Measurements from ENCODE around the gene ACP2. TPM values are rescaled to one million over a fixed set of nuclear protein-coding genes. Genes with fewer than 3 reads are reported as not detected.

Gene ACP2
- total and polyA plus RNA-seq, 2 donors (not counting 1 experiment from before 2014, with no cell fraction given), result 16.3 to 29.5 TPM

DNA sequence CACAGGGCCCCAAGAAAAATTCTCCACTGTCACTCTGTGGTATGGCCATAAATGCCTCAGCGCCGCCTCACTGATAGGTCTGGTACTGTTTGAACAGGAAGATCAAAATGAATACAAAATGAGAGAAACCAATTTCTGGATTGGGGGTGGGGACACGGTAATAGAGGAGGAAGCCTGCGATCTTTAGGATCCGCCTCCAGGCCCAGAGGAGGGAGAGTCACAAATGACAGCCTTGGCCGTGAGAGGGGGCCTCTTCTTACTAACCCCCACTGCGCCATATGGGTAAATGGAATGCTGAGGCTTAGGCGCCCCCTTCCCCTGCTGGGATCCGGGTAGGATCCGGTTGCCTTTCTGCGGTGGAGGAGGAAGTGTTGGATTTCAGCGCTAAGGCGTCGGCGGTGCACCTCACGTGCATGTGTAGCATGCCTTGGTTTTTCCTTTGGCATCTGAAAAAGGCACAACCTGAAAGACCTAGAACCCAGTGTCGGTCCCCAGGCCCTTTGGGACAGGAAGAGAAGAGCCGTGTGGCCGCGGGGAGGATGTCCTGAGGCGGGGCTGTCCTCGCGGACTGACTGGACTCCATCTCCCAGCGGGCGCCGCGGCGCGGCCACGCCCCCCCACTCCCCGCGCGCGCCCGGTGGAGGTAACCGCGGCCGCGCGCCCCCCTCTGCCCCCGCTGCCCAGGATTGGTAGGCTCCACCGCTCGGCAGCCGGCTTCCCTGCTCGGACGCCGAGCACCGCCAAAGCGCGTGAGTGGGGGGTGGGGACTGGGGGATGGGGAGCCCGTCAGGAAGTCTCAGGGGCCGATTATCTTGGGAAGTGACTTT is 20.6 kb upstream of the ACP2 start:
- peak overlapping the region; percentile 90 to 92 for H3K27ac ChIP-seq (ENCODE audit: low read length in 2 of 2)
- H3K4me2 ChIP-seq (replicated peaks; ENCODE audit: low read depth, low read length, poor library complexity, severe bottlenecking), result peak overlapping the region; percentile 94
- peaks cover 0 to 7% of the 10 kb centered on the region in 2 experiments for H3K36me3 ChIP-seq (replicated peaks in 1 of 2; ENCODE audit: control extremely low read depth in 1 of 2, control insufficient read depth in 1 of 2, extremely low read depth in 1 of 2, insufficient read depth in 2 of 2, low read length in 1 of 2)
- peak overlapping the region; percentile 89 for H3K4me3 Mint-ChIP-seq
- H3K4me1 ChIP-seq (ENCODE audit: control insufficient read depth in 2 of 2, insufficient read depth in 2 of 2, low read length in 2 of 2), result peaks cover 47 to 48% of the 10 kb centered on the region in 2 donors
- peak; percentile 92 for DNase-seq
- H3K27ac Mint-ChIP-seq, result peak overlapping the region; percentile 94
- CTCF ChIA-PET, result no interaction called here
- peaks cover 40% of the 10 kb centered on the region for H3K79me2 ChIP-seq (ENCODE audit: control insufficient read depth, insufficient read depth, low read length)
- H3K9me3 ChIP-seq (ENCODE audit: control extremely low read depth in 1 of 3, control insufficient read depth in 2 of 3, insufficient read depth in 1 of 3, low read length in 2 of 3), result no peaks in the 10 kb centered on the region
- WGBS (ENCODE audit: insufficient coverage), result under 1% methylated on average over 46 of the region's 52 CpGs
- H3K9me3 Mint-ChIP-seq (ENCODE audit: insufficient read depth), result no peaks in the 10 kb centered on the region
- no peaks in the 10 kb centered on the region for H3K27me3 Mint-ChIP-seq
- TF ChIP-seq EZH2 (IDR thresholded peaks at IDR 0.05; ENCODE audit: borderline replicate concordance, insufficient read depth, low read depth, low read length, poor library complexity, severe bottlenecking), result no peak
- TF ChIP-seq, protein P1, sequence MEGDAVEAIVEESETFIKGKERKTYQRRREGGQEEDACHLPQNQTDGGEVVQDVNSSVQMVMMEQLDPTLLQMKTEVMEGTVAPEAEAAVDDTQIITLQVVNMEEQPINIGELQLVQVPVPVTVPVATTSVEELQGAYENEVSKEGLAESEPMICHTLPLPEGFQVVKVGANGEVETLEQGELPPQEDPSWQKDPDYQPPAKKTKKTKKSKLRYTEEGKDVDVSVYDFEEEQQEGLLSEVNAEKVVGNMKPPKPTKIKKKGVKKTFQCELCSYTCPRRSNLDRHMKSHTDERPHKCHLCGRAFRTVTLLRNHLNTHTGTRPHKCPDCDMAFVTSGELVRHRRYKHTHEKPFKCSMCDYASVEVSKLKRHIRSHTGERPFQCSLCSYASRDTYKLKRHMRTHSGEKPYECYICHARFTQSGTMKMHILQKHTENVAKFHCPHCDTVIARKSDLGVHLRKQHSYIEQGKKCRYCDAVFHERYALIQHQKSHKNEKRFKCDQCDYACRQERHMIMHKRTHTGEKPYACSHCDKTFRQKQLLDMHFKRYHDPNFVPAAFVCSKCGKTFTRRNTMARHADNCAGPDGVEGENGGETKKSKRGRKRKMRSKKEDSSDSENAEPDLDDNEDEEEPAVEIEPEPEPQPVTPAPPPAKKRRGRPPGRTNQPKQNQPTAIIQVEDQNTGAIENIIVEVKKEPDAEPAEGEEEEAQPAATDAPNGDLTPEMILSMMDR (IDR thresholded peaks at IDR 0.05), result no peak
- H3K27me3 ChIP-seq (replicated peaks in 1 of 4; ENCODE audit: control extremely low read depth in 1 of 4, control insufficient read depth in 3 of 4, insufficient read depth in 4 of 4, low read length in 3 of 4), result no peaks in the 10 kb centered on the region
- intact Hi-C loops (cut with micrococcal nuclease), result loop anchor here (1.0 to 5.0 kb wide), 10 partner anchors 21 to 569 kb away; partner anchors contain the start of genes ACP2, ARHGAP1, CKAP5 and DDB2
- peak overlapping the region; percentile 96 for H2AFZ ChIP-seq (ENCODE audit: insufficient read depth, low read depth, low read length, poor library complexity, severe bottlenecking)
- peak overlapping the region; percentile 58 to 89 (median 84) for H3K4me3 ChIP-seq (ENCODE audit: control extremely low read depth in 1 of 5, extremely low read depth in 1 of 5, insufficient read depth in 1 of 5, low read depth in 2 of 5, low read length in 4 of 5)
- POLR2A ChIA-PET, result interaction anchor here (0.6 to 1.9 kb wide), 4 partner anchors 21 to 154 kb away, joined by 4 to 8 read pairs (median 4); partner anchors contain the start of genes ACP2 and DDB2
- peaks cover 28% of the 10 kb centered on the region for H4K20me1 ChIP-seq (ENCODE audit: control insufficient read depth, insufficient read depth, low read length, poor library complexity, severe bottlenecking)
- peaks cover 55% of the 10 kb centered on the region for H3K4me1 Mint-ChIP-seq
- ATAC-seq (ENCODE audit: low read depth), result peak; percentile 67
- peak overlapping the region; percentile 81 for H3K9ac ChIP-seq (ENCODE audit: low read length)

Measured in B cell (primary cell).